H4 (cell line): ENCODE data around the gene PTCD2. TPM values are rescaled to one million over a fixed set of nuclear protein-coding genes. Genes with fewer than 3 reads are reported as not detected.
"Not testable (repeated sequence)": the region's sequence is repeated elsewhere in the genome, so short reads cannot be mapped to it uniquely, and the experiment has no call there.

Experiments
- DNase-seq: peaks from one replicate; pipeline ENCODE4 v3.0.0-alpha.2; 2015; ENCODE audit warnings: low spot score
- total RNA-seq: library from RNA; depleted of rRNA; stranded (reverse); fragments of >200 nt; shearing (Covaris generic); gene quantifications from 2 replicates; pipeline ENCODE4 v1.2.3, GENCODE V29; 2014

Gene PTCD2
- total RNA-seq, 1 experiment from 2014 or later, result 15.4 TPM

- no peak for DNase-seq
These were observed 59.8 kb downstream of the PTCD2 start for GRCh38 chr5:72379936-72380335.

GRCh38 chr5:72380492-72381274 lies 60.5 kb downstream of the PTCD2 start:
- no peak for DNase-seq

GRCh38 chr5:72383280-72383679 lies 63.1 kb downstream of the PTCD2 start:
- DNase-seq, result peak; percentile 34

DNA sequence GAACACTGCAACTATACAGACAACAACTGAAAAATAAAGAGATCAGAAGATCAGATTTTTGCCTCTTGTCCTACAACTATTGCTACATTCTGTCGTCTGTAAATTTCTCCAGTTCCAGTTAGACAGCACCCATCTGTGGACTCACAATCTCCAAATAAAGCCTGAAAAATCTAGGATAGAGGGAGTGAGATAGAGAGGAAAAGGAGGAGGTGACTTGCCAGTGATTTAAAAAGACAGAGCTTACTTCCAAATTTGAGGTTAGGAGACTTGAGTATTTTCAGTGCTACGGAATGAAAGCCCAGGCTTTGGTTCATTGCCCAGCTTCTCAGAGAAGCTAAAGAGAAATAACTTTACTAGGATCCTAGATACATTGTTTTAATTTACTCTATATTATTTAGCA lies 63.6 kb downstream of the PTCD2 start:
- DNase-seq, result no peak

- no peak for DNase-seq
These were observed 66.5 kb downstream of the PTCD2 start for GRCh38 chr5:72386639-72387038.

GRCh38 chr5:72387985-72388384 lies 67.8 kb downstream of the PTCD2 start:
- DNase-seq, result peak; percentile 56

GRCh38 chr5:72388646-72389045 lies 68.5 kb downstream of the PTCD2 start:
- no peak for DNase-seq

- no peak for DNase-seq
These were observed 70.7 kb downstream of the PTCD2 start for GRCh38 chr5:72390836-72391235.

DNA sequence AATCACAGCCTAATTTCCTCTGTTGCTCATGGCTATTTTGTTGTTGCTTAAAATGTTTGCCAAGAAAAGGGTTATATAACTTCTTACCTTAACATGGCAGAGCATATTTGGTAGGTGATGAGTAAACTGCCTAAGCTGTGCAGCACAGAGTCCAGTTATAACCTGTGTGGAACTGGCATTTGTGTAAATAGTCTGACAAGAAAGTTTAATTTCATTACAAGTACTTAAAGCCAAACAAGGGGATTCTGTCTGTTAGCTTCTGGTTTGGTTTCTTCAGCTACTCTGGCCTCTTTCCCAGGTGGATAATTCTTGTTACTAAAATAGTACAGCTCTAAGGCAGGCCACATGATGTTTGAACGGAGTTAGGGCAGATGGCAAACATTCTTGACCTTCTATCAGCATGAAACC lies 72.2 kb downstream of the PTCD2 start:
- no peak for DNase-seq

DNA sequence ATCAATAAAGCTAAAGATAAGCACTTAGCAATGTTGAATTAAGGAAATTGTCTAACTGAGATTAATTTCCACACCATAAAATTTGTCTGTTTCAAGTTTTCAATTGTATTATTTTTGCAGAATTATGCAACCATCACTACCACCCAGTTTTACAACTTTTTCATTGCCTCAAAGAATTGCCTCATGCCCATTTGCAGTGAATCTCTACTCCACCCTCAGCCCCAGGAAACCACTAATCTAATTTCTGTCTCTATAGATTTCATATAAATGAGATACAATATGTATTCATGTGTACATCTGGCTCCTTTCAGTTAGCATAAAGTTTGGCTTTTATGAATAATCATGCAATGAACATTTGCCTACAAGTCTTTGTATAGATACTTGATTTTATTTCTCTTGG lies 72.9 kb downstream of the PTCD2 start:
- DNase-seq, result no peak

DNA sequence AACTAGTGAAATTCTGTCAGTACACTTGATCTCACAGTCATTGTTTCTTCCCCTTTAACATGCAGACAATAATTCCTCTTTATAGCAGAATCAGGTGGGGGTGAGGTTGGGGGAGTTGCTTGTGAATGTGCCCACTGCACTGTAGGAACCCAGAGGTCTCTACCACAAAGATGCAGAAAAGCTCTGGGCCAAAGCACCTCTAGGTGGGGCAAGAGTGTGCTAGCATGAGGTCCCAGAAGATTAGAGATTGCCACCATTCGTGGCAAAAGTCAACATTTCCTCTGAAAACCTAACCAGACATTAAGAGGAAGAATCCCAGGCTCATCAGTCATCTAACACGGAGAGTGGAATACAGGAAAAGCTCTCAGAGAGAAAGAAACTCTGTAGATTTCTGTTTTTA lies 74.5 kb downstream of the PTCD2 start:
- DNase-seq, result peak; percentile 17

DNA sequence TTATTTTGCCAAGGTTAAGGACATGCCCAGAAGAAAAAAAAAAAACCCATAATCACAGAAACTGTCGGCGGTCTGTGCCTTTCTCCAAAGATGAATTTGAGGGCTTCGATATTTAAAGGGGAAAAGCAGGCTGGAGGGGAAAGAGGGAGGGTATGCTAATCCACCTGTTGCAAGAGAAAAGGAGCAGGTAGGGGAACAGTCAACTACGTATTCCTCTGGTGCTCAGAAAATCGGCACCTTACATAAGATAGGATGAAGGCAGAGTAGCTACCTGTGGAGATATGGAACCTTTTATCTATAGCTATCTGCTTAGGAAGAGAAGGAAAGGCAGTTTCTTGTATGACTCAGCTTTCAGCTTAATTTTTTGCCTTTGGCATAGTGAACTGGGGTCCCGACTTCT lies 77.7 kb downstream of the PTCD2 start:
- no peak for DNase-seq

GRCh38 chr5:72400950-72401349 lies 80.8 kb downstream of the PTCD2 start:
- no peak for DNase-seq

GRCh38 chr5:72402381-72402890 lies 82.3 kb downstream of the PTCD2 start:
- no peak for DNase-seq

GRCh38 chr5:72402959-72403628 lies 82.9 kb downstream of the PTCD2 start:
- DNase-seq, result no peak

DNA sequence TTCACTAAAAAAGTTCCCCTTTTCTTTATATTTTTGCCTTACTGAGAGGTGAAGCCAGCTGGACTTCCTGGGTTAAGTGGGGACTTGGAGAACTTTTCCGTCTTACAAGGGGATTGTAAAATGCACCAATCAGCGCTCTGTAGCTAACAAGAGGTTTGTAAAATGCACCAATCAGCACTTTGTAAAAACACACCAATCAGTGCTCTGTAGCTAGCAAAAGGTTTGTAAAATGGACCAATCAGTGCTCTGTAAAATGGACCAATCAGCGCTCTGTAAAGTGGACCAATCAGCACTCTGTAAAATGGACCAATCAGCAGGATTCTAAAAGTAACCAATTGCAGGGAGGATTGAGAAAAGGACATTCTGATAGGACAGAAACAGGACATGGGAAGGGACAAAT lies 84.6 kb downstream of the PTCD2 start:
- not testable (repeated sequence) for DNase-seq

- no peak for DNase-seq
These were observed 86.9 kb downstream of the PTCD2 start for GRCh38 chr5:72407078-72407477.

GRCh38 chr5:72407541-72407940 lies 87.4 kb downstream of the PTCD2 start:
- no peak for DNase-seq

- no peak for DNase-seq
These were observed 88.0 kb downstream of the PTCD2 start for GRCh38 chr5:72408127-72408526.

- DNase-seq, result no peak
These were observed 88.4 kb downstream of the PTCD2 start for GRCh38 chr5:72408603-72409002.

GRCh38 chr5:72410688-72411295 lies 90.6 kb downstream of the PTCD2 start:
- no peak for DNase-seq

DNA sequence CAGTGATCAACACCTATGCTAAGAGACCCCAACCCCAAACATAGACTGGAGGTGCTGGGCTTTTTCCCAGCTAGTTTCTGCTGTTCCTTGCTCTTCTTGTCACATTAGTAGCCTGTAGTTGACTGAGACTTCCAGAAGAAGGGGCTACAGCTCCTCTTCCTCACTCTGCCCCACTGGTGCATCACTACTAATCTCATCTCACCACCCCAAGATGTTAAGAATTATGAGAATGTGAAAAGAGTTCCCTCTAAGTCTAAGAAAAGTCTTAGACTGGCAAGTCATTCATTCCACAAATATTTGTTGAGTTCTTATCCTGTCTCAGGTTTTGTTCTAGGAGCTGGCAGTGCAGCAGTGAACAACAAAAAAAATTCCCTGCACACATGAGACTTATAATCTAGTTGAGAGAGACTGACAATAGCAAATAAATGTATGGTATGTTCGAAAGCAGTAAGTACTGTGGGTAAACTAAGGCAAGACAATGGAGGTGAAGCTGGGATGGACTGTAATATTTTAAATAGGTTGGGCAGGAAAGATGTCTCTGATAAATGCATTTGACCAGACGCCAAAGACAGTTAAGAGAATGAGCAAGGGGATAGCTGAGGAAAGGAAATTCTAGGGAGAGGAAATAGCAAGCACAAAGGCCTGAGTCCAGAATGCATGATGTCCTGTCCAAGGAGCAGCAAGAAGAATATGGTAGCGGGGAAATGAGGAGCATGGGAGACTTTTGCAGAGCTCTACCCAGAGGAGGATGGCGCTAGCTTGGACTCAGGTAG lies 92.3 kb downstream of the PTCD2 start:
- DNase-seq, result no peak
